Ishikawa (cell line): ENCODE results near the gene B4GALT5.

Experiments
- CEBPB ChIP-seq: IDR thresholded peaks from 2 replicates; pipeline ENCODE4 v1.6.1; 2012
- CREB1 ChIP-seq: IDR thresholded peaks from 2 replicates; pipeline ENCODE4 v1.6.1; 2012; ENCODE audit warnings: low read depth
- EGR1 ChIP-seq: IDR thresholded peaks from 2 replicates; pipeline ENCODE4 v1.6.1; 2012
- EP300 ChIP-seq: IDR thresholded peaks from 2 replicates; pipeline ENCODE4 v1.6.1; 2012; ENCODE audit warnings: borderline replicate concordance
- FOXM1 ChIP-seq: IDR thresholded peaks from 2 replicates; pipeline ENCODE4 v1.6.1; 2012; ENCODE audit warnings: low read depth, borderline replicate concordance
- MAX ChIP-seq: IDR thresholded peaks from 2 replicates; pipeline ENCODE4 v1.6.1; 2012
- NFIC ChIP-seq: IDR thresholded peaks from 2 replicates; pipeline ENCODE4 v1.6.1; 2012
- RAD21 ChIP-seq: IDR thresholded peaks from 2 replicates; pipeline ENCODE4 v1.6.1; 2012; ENCODE audit warnings: low read depth
- REST ChIP-seq: IDR thresholded peaks from 2 replicates; pipeline ENCODE4 v1.6.1; 2012; ENCODE audit warnings: low read depth, mild to moderate bottlenecking
- TAF1 ChIP-seq: IDR thresholded peaks from 2 replicates; pipeline ENCODE4 v1.6.1; 2012; ENCODE audit warnings: low read depth, mild to moderate bottlenecking
- TCF12 ChIP-seq: IDR thresholded peaks from 2 replicates; pipeline ENCODE4 v1.6.1; 2012; ENCODE audit warnings: low read depth
- TEAD4 ChIP-seq: IDR thresholded peaks from 2 replicates; pipeline ENCODE4 v1.6.1; 2012
- USF1 ChIP-seq: IDR thresholded peaks from 2 replicates; pipeline ENCODE4 v1.6.1; 2012
- YY1 ChIP-seq: IDR thresholded peaks from 2 replicates; pipeline ENCODE4 v1.6.1; 2012; ENCODE audit warnings: low read depth
- ZBTB7A ChIP-seq: IDR thresholded peaks from 2 replicates; pipeline ENCODE4 v1.6.1; 2012; ENCODE audit warnings: low read depth

The B4GALT5 gene

GRCh38 chr20:49636447-49636846 is 77.2 kb downstream of the B4GALT5 start:
- no peak for TF ChIP-seq EP300
- TF ChIP-seq RAD21: no peak
- TF ChIP-seq MAX: no peak
- TF ChIP-seq USF1: no peak
- no peak for TF ChIP-seq TCF12
- TF ChIP-seq YY1: no peak
- TF ChIP-seq REST: no peak
- no peak for TF ChIP-seq CREB1
- no peak for TF ChIP-seq TEAD4
- no peak for TF ChIP-seq ZBTB7A
- TF ChIP-seq EGR1: no peak
- TF ChIP-seq CEBPB: no peak
- no peak for TF ChIP-seq NFIC
- no peak for TF ChIP-seq FOXM1
- TF ChIP-seq TAF1: no peak

- TF ChIP-seq TCF12 (no peak), NFIC (no peak), CREB1 (no peak), TEAD4 (no peak), YY1 (no peak), REST (no peak), CEBPB (no peak), ZBTB7A (no peak), EGR1 (no peak), USF1 (no peak), RAD21 (no peak)
Observed at GRCh38 chr20:49635866-49636265, 77.8 kb downstream of the B4GALT5 start.

GRCh38 chr20:49635166-49635565 is 78.5 kb downstream of the B4GALT5 start:
- TF ChIP-seq USF1: no peak
- TF ChIP-seq CREB1: no peak
- no peak for TF ChIP-seq YY1
- TF ChIP-seq TCF12: no peak
- TF ChIP-seq FOXM1: no peak
- TF ChIP-seq ZBTB7A: no peak
- no peak for TF ChIP-seq EP300
- TF ChIP-seq REST: no peak
- TF ChIP-seq TEAD4: no peak
- TF ChIP-seq NFIC: no peak
- no peak for TF ChIP-seq EGR1
- no peak for TF ChIP-seq CEBPB
- TF ChIP-seq RAD21: no peak
- TF ChIP-seq TAF1: no peak
- no peak for TF ChIP-seq MAX

GRCh38 chr20:49634116-49634515 is 79.6 kb downstream of the B4GALT5 start:
- no peak for TF ChIP-seq USF1
- no peak for TF ChIP-seq CEBPB
- no peak for TF ChIP-seq RAD21
